Measurements from ENCODE around the gene UPK1B.
"Not testable (repeated sequence)": the region's sequence is repeated elsewhere in the genome, so short reads cannot be mapped to it uniquely, and the experiment has no call there.

UPK1B gene

DNA sequence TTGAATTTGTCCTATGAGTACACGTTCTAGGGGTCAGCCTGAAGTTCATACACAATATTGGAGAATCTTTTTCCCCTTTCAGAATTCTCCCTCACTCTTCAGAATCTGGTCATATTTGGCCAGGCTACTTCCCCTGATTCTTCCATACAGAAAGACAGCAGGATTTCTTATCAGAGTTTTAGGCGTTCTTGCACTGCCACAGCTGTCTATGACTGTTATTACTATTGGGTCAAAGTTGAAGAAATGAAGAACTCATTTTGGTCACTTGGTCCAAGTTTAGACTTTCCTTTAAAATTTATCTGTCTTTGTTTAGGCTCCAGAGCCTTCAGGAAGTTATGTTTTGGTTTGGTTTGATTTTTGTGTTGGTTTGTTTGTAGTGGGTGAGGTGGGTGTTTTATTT lies 15.4 kb upstream of the UPK1B start:
- DNase-seq (ENCODE audit: low read depth) = no peak
- H3K4me3 ChIP-seq (ENCODE audit: low read depth, low read length) = no peak overlapping the region
- TF ChIP-seq CTCF (IDR thresholded peaks at IDR 0.05; ENCODE audit: low read depth, low read length, missing control alignments) = no peak

DNA sequence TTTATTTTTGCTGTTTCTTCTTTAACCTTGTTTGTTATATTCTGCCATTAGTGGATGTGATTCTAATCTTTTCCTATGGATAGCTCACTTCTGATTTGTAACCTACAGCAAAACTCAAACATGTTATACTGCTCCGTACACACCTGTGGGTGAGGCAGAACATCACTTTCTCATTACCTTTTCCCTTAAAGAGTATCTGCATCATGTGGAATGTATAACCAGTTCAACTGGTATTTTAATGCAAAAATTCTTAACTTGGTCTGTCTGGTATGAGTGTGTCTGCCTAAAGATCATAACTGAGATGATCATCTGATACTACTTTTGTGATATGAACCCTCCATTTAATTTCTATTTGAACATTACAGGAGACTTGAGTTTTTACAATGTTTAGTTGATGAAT lies 13.0 kb upstream of the UPK1B start:
- no peak for TF ChIP-seq CTCF (IDR thresholded peaks at IDR 0.05; ENCODE audit: low read depth, low read length, missing control alignments)

GRCh38 chr3:119160815-119161214 lies 12.6 kb upstream of the UPK1B start:
- TF ChIP-seq CTCF (IDR thresholded peaks at IDR 0.05; ENCODE audit: low read depth, low read length, missing control alignments) = no peak
- H3K4me3 ChIP-seq (ENCODE audit: low read depth, low read length) = no peak overlapping the region
- no peak for DNase-seq (ENCODE audit: low read depth)

More for the DNA sequence above, 13.0 kb upstream of the UPK1B start:
- DNase-seq (ENCODE audit: low read depth) = no peak
- H3K4me3 ChIP-seq (ENCODE audit: low read depth, low read length) = no peak overlapping the region

- no peak for TF ChIP-seq CTCF (IDR thresholded peaks at IDR 0.05; ENCODE audit: low read depth, low read length, missing control alignments)
- no peak for DNase-seq (ENCODE audit: low read depth)
- H3K4me3 ChIP-seq (ENCODE audit: low read depth, low read length) = no peak overlapping the region
Observed at GRCh38 chr3:119161240-119161639, 12.2 kb upstream of the UPK1B start.

- not testable (repeated sequence) for DNase-seq (ENCODE audit: low read depth); H3K4me3 ChIP-seq (ENCODE audit: low read depth, low read length)
Observed at GRCh38 chr3:119164745-119165144, 8.7 kb upstream of the UPK1B start.

- TF ChIP-seq CTCF (IDR thresholded peaks at IDR 0.05; ENCODE audit: low read depth, low read length, missing control alignments) = no peak
- H3K4me3 ChIP-seq (ENCODE audit: low read depth, low read length) = no peak overlapping the region
- no peak for DNase-seq (ENCODE audit: low read depth)
Observed at GRCh38 chr3:119170821-119171220, 2.6 kb upstream of the UPK1B start.

DNA sequence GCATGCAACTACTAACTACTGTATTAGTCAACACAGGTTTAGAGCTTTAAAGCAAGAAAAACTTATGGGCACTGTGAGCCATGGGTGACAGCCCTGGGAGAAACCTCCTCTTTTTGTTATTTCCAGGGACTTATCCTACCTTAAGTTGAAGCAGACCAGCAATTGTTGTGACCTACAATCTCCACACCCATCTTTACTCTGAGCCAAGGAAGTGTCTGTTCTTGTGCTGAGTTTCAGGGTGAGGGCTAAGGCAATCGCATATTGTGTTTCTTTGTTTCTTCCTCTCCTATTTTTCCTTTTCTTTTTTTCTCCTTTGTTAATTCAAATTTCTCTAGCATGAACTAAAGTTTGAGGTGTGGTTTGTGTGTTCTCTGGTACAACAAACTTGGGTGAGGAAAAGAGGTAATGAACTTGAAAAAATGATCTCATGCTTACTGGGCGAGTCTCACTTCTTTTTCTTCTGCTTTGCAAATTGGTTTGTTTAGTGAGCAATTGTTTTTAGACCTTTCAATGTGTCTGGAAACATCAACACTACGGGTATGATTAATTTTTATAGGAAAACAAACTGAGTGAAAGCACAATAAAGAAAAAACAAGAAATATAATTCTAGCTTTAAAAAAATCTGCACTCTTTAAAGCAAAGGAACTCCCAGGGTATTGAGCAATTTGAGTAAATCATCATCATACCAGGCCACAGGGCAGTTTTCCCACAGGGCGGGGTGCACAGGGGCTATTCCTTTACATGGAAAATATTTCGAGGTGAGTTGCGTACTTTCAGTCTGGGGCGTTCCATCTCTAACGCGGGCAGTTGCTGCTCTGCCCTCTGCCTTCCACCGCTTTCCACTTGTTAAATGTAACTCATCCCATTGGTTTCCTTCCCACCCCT lies 2.7 kb downstream of the UPK1B start:
- no peak overlapping the region for H3K4me3 ChIP-seq (ENCODE audit: low read depth, low read length)
- no peak for TF ChIP-seq CTCF (IDR thresholded peaks at IDR 0.05; ENCODE audit: low read depth, low read length, missing control alignments)
- DNase-seq (ENCODE audit: low read depth) = no peak
